Neuronal stem cell (in vitro differentiated cells): Measurements from ENCODE around the gene SNAPC2.

Experiments
- DNase-seq: peaks from one replicate; pipeline ENCODE4 v3.0.0-alpha.2; 2013; ENCODE audit warnings: low spot score
- H2AFZ ChIP-seq: one replicate; pipeline ENCODE4 v1.6.1; 2013; ENCODE audit warnings: mild to moderate bottlenecking, low read length, inconsistent platforms
- H2AK5ac ChIP-seq: 2 replicates; pipeline ENCODE4 v1.6.1; 2013; ENCODE audit warnings: low read depth, mild to moderate bottlenecking, inconsistent platforms, low read length, moderate library complexity, mixed read lengths
- H2BK120ac ChIP-seq: 2 replicates; pipeline ENCODE4 v1.6.1; 2013; ENCODE audit warnings: low read depth, mild to moderate bottlenecking, inconsistent platforms, low read length, moderate library complexity, mixed read lengths
- H2BK12ac ChIP-seq: one replicate; pipeline ENCODE4 v1.6.1; 2013; ENCODE audit warnings: low read length, inconsistent platforms
- H2BK15ac ChIP-seq: 2 replicates; pipeline ENCODE4 v1.6.1; 2013; ENCODE audit warnings: mild to moderate bottlenecking, low read length, inconsistent platforms, mixed read lengths
- H2BK5ac ChIP-seq: one replicate; pipeline ENCODE4 v1.6.1; 2013; ENCODE audit warnings: inconsistent platforms, mild to moderate bottlenecking, low read length, moderate library complexity
- H3K14ac ChIP-seq: one replicate; pipeline ENCODE4 v1.6.1; 2013; ENCODE audit warnings: low read length, inconsistent platforms
- H3K18ac ChIP-seq: 2 replicates; pipeline ENCODE4 v1.6.1; 2013; ENCODE audit warnings: low read length, inconsistent platforms
- H3K23ac ChIP-seq: 2 replicates; pipeline ENCODE4 v1.6.1; 2013; ENCODE audit warnings: low read depth, mild to moderate bottlenecking, mixed read lengths, low read length, inconsistent platforms; ENCODE audit not compliant: poor library complexity
- H3K27ac ChIP-seq: replicated peaks from 3 replicates; pipeline ENCODE4 v1.5.1; 2013; ENCODE audit warnings: low read length, inconsistent platforms
- H3K27me3 ChIP-seq, 3 experiments: 2 replicates each; pipeline ENCODE4 v1.6.1; 2013; ENCODE audit warnings: low read length in 3 of 3, mild to moderate bottlenecking in 2 of 3, inconsistent platforms in 1 of 3, low read depth in 1 of 3, mixed read lengths in 1 of 3, moderate library complexity in 1 of 3; ENCODE audit not compliant: control insufficient read depth in 3 of 3, insufficient read depth in 3 of 3
- H3K36me3 ChIP-seq, 2 donors: replicated peaks in 1 of 2; 2 replicates each; pipeline ENCODE4 v1.6.1; 2013; ENCODE audit warnings: low read length in 2 of 2; ENCODE audit not compliant: control insufficient read depth in 2 of 2, insufficient read depth in 2 of 2
- H3K4ac ChIP-seq: 2 replicates; pipeline ENCODE4 v1.6.1; 2013; ENCODE audit warnings: inconsistent platforms, mild to moderate bottlenecking, low read length, moderate library complexity
- H3K4me1 ChIP-seq, 2 donors: 1 replicate in 1 of 2; 2 replicates in 1 of 2; pipeline ENCODE4 v1.6.1; 2013; ENCODE audit warnings: low read length in 2 of 2, low read depth in 1 of 2; ENCODE audit not compliant: control insufficient read depth in 2 of 2, insufficient read depth in 1 of 2
- H3K4me2 ChIP-seq: one replicate; pipeline ENCODE4 v1.6.1; 2013; ENCODE audit warnings: mild to moderate bottlenecking, low read length, inconsistent platforms; ENCODE audit not compliant: insufficient read depth, poor library complexity, severe bottlenecking
- H3K4me3 ChIP-seq, 2 donors: 2 replicates each; pipeline ENCODE4 v1.5.1; 2013; ENCODE audit warnings: low read length in 2 of 2, mild to moderate bottlenecking in 2 of 2, inconsistent platforms in 1 of 2, moderate library complexity in 1 of 2
- H3K79me1 ChIP-seq: one replicate; pipeline ENCODE4 v1.6.1; 2013; ENCODE audit warnings: low read depth, mild to moderate bottlenecking, inconsistent platforms, low read length, moderate library complexity
- H3K9ac ChIP-seq: one replicate; pipeline ENCODE4 v1.6.1; 2013; ENCODE audit warnings: mild to moderate bottlenecking, low read depth, low read length, inconsistent platforms; ENCODE audit not compliant: poor library complexity
- H3K9me3 ChIP-seq, 2 donors: replicated peaks in 1 of 2; 2 replicates each; pipeline versions ENCODE3 to v1.6.1; 2013; ENCODE audit warnings: low read length in 2 of 2, mild to moderate bottlenecking in 2 of 2, inconsistent platforms in 1 of 2, low read depth in 1 of 2, mixed read lengths in 1 of 2, moderate library complexity in 1 of 2; ENCODE audit not compliant: control insufficient read depth in 2 of 2, insufficient read depth in 1 of 2
- H4K8ac ChIP-seq: one replicate; pipeline ENCODE4 v1.6.1; 2013; ENCODE audit warnings: low read depth, mild to moderate bottlenecking, inconsistent platforms, low read length, moderate library complexity
- H4K91ac ChIP-seq: one replicate; pipeline ENCODE4 v1.6.1; 2013; ENCODE audit warnings: low read length, low read depth, mild to moderate bottlenecking, inconsistent platforms; ENCODE audit not compliant: poor library complexity
- WGBS, 2 donors: extraction: QIAGEN DNeasy Blood & Tissue Kit; methylation state at CpG; one replicate each; pipeline ENCODE4 v1.1.7; 2013; ENCODE audit warnings: missing lambda C conversion rate in 2 of 2, mixed read lengths in 1 of 2; ENCODE audit not compliant: insufficient read length in 2 of 2, insufficient replicate concordance in 1 of 2; ENCODE audit errors: extremely low coverage in 2 of 2; 5-methylcytosine and 5-hydroxymethylcytosine counted together

The SNAPC2 gene

GRCh38 chr19:7881910-7882309, 38.2 kb upstream of the SNAPC2 start:
- H2BK5ac ChIP-seq, result no peak overlapping the region
- no peaks in the 10 kb centered on the region for H3K36me3 ChIP-seq
- H2BK15ac ChIP-seq, result no peak overlapping the region
- H3K79me1 ChIP-seq, result no peaks in the 10 kb centered on the region
- no peak for DNase-seq
- no peak overlapping the region for H3K9ac ChIP-seq
- H2BK120ac ChIP-seq, result no peak overlapping the region
- no peak overlapping the region for H3K27ac ChIP-seq
- H3K23ac ChIP-seq, result no peak overlapping the region
- no peak overlapping the region for H2AK5ac ChIP-seq
- no peaks in the 10 kb centered on the region for H3K9me3 ChIP-seq
- no peak overlapping the region for H4K8ac ChIP-seq
- H3K18ac ChIP-seq, result no peak overlapping the region
- H3K27me3 ChIP-seq, result peaks cover 0 to 10% (median 0%) of the 10 kb centered on the region in 3 experiments
- H3K4me1 ChIP-seq, result no peaks in the 10 kb centered on the region
- no peak overlapping the region for H3K4ac ChIP-seq
- no peak overlapping the region for H3K4me2 ChIP-seq
- no peak overlapping the region for H4K91ac ChIP-seq
- no peak overlapping the region for H2BK12ac ChIP-seq
- no peak overlapping the region for H3K4me3 ChIP-seq
- WGBS, 2 donors, result no CpG with 5 or more reads among the region's 3 CpGs
- H3K14ac ChIP-seq, result no peak overlapping the region
- no peak overlapping the region for H2AFZ ChIP-seq

- peaks cover 0 to 20% (median 8%) of the 10 kb centered on the region in 3 experiments for H3K27me3 ChIP-seq
- no peak overlapping the region for H3K18ac ChIP-seq
- H3K36me3 ChIP-seq, result no peaks in the 10 kb centered on the region
- no peak overlapping the region for H2BK5ac ChIP-seq
- H4K91ac ChIP-seq, result no peak overlapping the region
- H3K14ac ChIP-seq, result no peak overlapping the region
- H2AK5ac ChIP-seq, result no peak overlapping the region
- H3K4me3 ChIP-seq, result no peak overlapping the region
- H3K4me1 ChIP-seq, result no peaks in the 10 kb centered on the region
- no peak overlapping the region for H3K4me2 ChIP-seq
- H3K9ac ChIP-seq, result no peak overlapping the region
- no peak overlapping the region for H3K27ac ChIP-seq
- H4K8ac ChIP-seq, result no peak overlapping the region
- H3K23ac ChIP-seq, result no peak overlapping the region
- no peak for DNase-seq
- H2AFZ ChIP-seq, result no peak overlapping the region
- no peak overlapping the region for H2BK120ac ChIP-seq
- no peaks in the 10 kb centered on the region for H3K79me1 ChIP-seq
- H2BK15ac ChIP-seq, result no peak overlapping the region
- no peak overlapping the region for H2BK12ac ChIP-seq
- no peak overlapping the region for H3K4ac ChIP-seq
- no peaks in the 10 kb centered on the region for H3K9me3 ChIP-seq
- WGBS, 2 donors, result no CpG with 5 or more reads among the region's 4 CpGs
Measured at GRCh38 chr19:7883105-7883504, 37.0 kb upstream of the SNAPC2 start.

- Histone ChIP-seq H4K8ac (no peak overlapping the region), H3K23ac (no peak overlapping the region), H2BK5ac (no peak overlapping the region), H3K4ac (no peak overlapping the region), H4K91ac (no peak overlapping the region), H3K36me3 (no peaks in the 10 kb centered on the region), H2AFZ (no peak overlapping the region), H2BK12ac (no peak overlapping the region), H3K27me3 (peaks cover 0 to 29% (median 15%) of the 10 kb centered on the region in 3 experiments), H3K4me1 (peaks cover 0 to 3% of the 10 kb centered on the region in 2 donors), H2AK5ac (no peak overlapping the region), H2BK15ac (no peak overlapping the region), H3K9me3 (no peaks in the 10 kb centered on the region), H3K14ac (no peak overlapping the region), H3K4me3 (no peak overlapping the region), H3K79me1 (no peaks in the 10 kb centered on the region), H3K27ac (no peak overlapping the region), H3K4me2 (no peak overlapping the region), H3K9ac (no peak overlapping the region), H3K18ac (no peak overlapping the region), H2BK120ac (no peak overlapping the region)
- DNase-seq, result no peak
- no CpG with 5 or more reads among the region's 2 CpGs for WGBS, 2 donors
Measured at GRCh38 chr19:7883796-7884570, 36.2 kb upstream of the SNAPC2 start.

GRCh38 chr19:7885818-7886217, 34.3 kb upstream of the SNAPC2 start:
- Histone ChIP-seq H2BK12ac (no peak overlapping the region), H3K27ac (no peak overlapping the region), H3K36me3 (no peaks in the 10 kb centered on the region), H3K9me3 (no peaks in the 10 kb centered on the region), H3K4me1 (peaks cover 0 to 3% of the 10 kb centered on the region in 2 donors), H3K23ac (no peak overlapping the region), H3K4me3 (no peak overlapping the region), H2AFZ (no peak overlapping the region), H3K79me1 (no peaks in the 10 kb centered on the region), H2AK5ac (no peak overlapping the region), H3K9ac (no peak overlapping the region), H4K91ac (no peak overlapping the region), H3K14ac (no peak overlapping the region), H3K4ac (no peak overlapping the region), H2BK120ac (no peak overlapping the region), H3K4me2 (no peak overlapping the region), H3K27me3 (peaks cover 0 to 41% (median 19%) of the 10 kb centered on the region in 3 experiments), H3K18ac (no peak overlapping the region), H2BK5ac (no peak overlapping the region), H4K8ac (no peak overlapping the region), H2BK15ac (no peak overlapping the region)
- WGBS, 2 donors, result no CpG with 5 or more reads among the region's 8 CpGs
- DNase-seq, result no peak
